Mesendoderm (in vitro differentiated cells): ENCODE results near the gene CCDC28A.

Experiments used
- DNase-seq: peaks from one replicate; pipeline ENCODE4 v3.0.0; 2013
- H2AK5ac ChIP-seq: 2 replicates; pipeline ENCODE4 v1.6.1; 2013; ENCODE audit warnings: low read length, inconsistent platforms
- H2BK120ac ChIP-seq: 2 replicates; pipeline ENCODE4 v1.6.1; 2013; ENCODE audit warnings: low read depth, mild to moderate bottlenecking, low read length, moderate library complexity, mixed read lengths
- H2BK15ac ChIP-seq: replicated peaks from 2 replicates; pipeline ENCODE4 v1.6.1; 2013; ENCODE audit warnings: low read depth, mild to moderate bottlenecking, moderate library complexity
- H2BK5ac ChIP-seq: 2 replicates; pipeline ENCODE4 v1.6.1; 2013; ENCODE audit warnings: low read length, inconsistent platforms
- H3K18ac ChIP-seq: 2 replicates; pipeline ENCODE4 v1.6.1; 2013; ENCODE audit warnings: mild to moderate bottlenecking, low read length, mixed read lengths
- H3K23ac ChIP-seq: one replicate; pipeline ENCODE4 v1.6.1; 2013; ENCODE audit warnings: low read length
- H3K27ac ChIP-seq: 2 replicates; pipeline ENCODE4 v1.5.1; 2013; ENCODE audit warnings: low read depth, mild to moderate bottlenecking, inconsistent platforms, low read length, moderate library complexity
- H3K27me3 ChIP-seq: 2 replicates; pipeline ENCODE4 v1.6.1; 2013; ENCODE audit warnings: low read length, control low read depth, mild to moderate bottlenecking, inconsistent platforms; ENCODE audit not compliant: insufficient read depth, poor library complexity
- H3K36me3 ChIP-seq: 2 replicates; pipeline ENCODE4 v1.6.1; 2013; ENCODE audit warnings: low read length, inconsistent platforms; ENCODE audit not compliant: control insufficient read depth, insufficient read depth
- H3K4ac ChIP-seq: one replicate; pipeline ENCODE4 v1.6.1; 2013; ENCODE audit warnings: low read depth, mild to moderate bottlenecking, low read length, moderate library complexity
- H3K4me1 ChIP-seq: 2 replicates; pipeline ENCODE4 v1.6.1; 2013; ENCODE audit warnings: low read depth, low read length, inconsistent platforms; ENCODE audit not compliant: control insufficient read depth
- H3K4me2 ChIP-seq: 2 replicates; pipeline ENCODE4 v1.6.1; 2013; ENCODE audit warnings: low read length
- H3K4me3 ChIP-seq: 2 replicates; pipeline ENCODE4 v1.5.1; 2013; ENCODE audit warnings: mild to moderate bottlenecking, low read length
- H3K56ac ChIP-seq: one replicate; pipeline ENCODE4 v1.6.1; 2013; ENCODE audit warnings: low read length
- H3K79me1 ChIP-seq: 2 replicates; pipeline ENCODE4 v1.6.1; 2013; ENCODE audit warnings: low read length, inconsistent platforms
- H3K79me2 ChIP-seq: 2 replicates; pipeline ENCODE4 v1.6.1; 2013; ENCODE audit warnings: mild to moderate bottlenecking, low read length; ENCODE audit not compliant: control insufficient read depth, insufficient read depth
- H3K9ac ChIP-seq: 2 replicates; pipeline ENCODE4 v1.6.1; 2013; ENCODE audit warnings: low read length, inconsistent platforms
- H4K5ac ChIP-seq: one replicate; pipeline ENCODE4 v1.6.1; 2013; ENCODE audit warnings: low read length
- H4K8ac ChIP-seq: one replicate; pipeline ENCODE4 v1.6.1; 2013; ENCODE audit warnings: low read depth, mild to moderate bottlenecking, control low read depth, low read length, moderate library complexity
- WGBS: extraction: QIAGEN DNeasy Blood & Tissue Kit; methylation state at CpG from one replicate; pipeline ENCODE4 v1.1.7; 2013; ENCODE audit warnings: low lambda C conversion rate, missing lambda C conversion rate; ENCODE audit not compliant: insufficient coverage; ENCODE audit errors: extremely low coverage; 5-methylcytosine and 5-hydroxymethylcytosine counted together

CCDC28A gene

DNA sequence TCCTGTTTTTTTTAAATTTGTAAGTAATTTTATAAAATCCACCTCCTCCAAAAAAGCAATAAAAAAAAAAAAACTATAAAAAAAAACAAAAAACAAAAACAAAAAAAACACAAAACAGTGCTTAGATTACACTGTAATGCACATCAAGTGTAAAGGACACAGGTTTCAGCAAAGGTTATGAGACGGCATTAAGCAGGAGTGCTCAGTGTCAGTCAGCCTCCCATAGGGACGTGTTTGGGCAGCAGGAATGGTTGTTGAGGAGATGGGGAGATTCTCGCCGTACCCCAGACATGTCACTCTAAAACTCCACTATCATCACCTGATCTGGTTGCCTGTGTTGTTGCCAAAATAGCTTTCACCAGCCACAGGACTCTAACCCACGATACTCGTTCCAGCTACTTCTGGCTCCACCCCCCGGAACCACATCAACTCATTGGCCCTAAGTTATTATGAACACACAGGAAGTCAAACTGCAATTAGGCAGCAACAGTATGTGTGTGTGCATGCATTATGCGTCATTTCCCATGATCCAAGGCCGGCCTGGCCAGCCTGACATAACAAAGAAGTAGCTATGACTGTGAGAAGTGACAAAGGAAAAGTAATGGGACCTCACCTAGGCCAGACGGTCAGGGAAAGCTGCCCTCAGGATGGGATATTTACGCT is 51.0 kb downstream of the CCDC28A start:
- no peaks in the 10 kb centered on the region for H3K4me1 ChIP-seq
- H3K27me3 ChIP-seq: no peaks in the 10 kb centered on the region
- no peak overlapping the region for H4K8ac ChIP-seq
- H3K4me2 ChIP-seq: no peak overlapping the region
- no peaks in the 10 kb centered on the region for H3K79me2 ChIP-seq
- no peak overlapping the region for H4K5ac ChIP-seq
- no peak overlapping the region for H2AK5ac ChIP-seq
- peak; percentile 3 for DNase-seq
- H3K4ac ChIP-seq: no peak overlapping the region
- no peak overlapping the region for H2BK15ac ChIP-seq
- no CpG with 5 or more reads among the region's 11 CpGs for WGBS
- H3K18ac ChIP-seq: no peak overlapping the region
- H3K27ac ChIP-seq: no peak overlapping the region
- H3K23ac ChIP-seq: no peak overlapping the region
- no peaks in the 10 kb centered on the region for H3K79me1 ChIP-seq
- no peak overlapping the region for H3K9ac ChIP-seq
- no peak overlapping the region for H3K56ac ChIP-seq
- no peak overlapping the region for H2BK5ac ChIP-seq
- no peak overlapping the region for H2BK120ac ChIP-seq
- no peak overlapping the region for H3K4me3 ChIP-seq
- no peaks in the 10 kb centered on the region for H3K36me3 ChIP-seq

DNA sequence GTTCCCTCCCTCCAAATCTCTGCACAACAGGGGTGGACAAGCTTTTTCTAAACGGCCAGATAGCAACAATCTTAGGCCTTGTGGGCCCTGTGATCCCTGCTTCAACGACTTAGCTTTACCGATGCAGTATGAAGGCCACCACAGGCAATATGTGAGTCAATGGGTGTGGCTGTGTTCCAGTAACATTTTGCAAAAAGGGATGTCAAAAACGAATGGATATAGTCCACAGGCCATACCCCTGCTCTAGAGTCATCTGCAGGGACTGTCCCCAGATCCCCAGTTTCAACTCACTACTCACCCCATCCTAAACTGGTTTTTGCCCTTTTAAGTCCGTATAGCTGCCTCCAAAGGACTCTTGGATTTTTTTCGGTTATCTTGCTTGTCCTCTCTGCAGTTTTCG is 56.7 kb downstream of the CCDC28A start:
- no CpG with 5 or more reads among the region's 7 CpGs for WGBS
- Histone ChIP-seq H3K27me3 (no peaks in the 10 kb centered on the region), H3K4me3 (no peak overlapping the region), H2BK5ac (no peak overlapping the region), H3K23ac (no peak overlapping the region), H3K4me2 (no peak overlapping the region), H4K8ac (no peak overlapping the region), H3K18ac (no peak overlapping the region), H2BK15ac (no peak overlapping the region), H2BK120ac (no peak overlapping the region), H3K79me1 (no peaks in the 10 kb centered on the region), H3K27ac (no peak overlapping the region), H3K56ac (no peak overlapping the region), H3K9ac (no peak overlapping the region), H3K4ac (no peak overlapping the region), H4K5ac (no peak overlapping the region), H3K4me1 (no peaks in the 10 kb centered on the region), H3K36me3 (no peaks in the 10 kb centered on the region), H2AK5ac (no peak overlapping the region), H3K79me2 (no peaks in the 10 kb centered on the region)
- no peak for DNase-seq

DNA sequence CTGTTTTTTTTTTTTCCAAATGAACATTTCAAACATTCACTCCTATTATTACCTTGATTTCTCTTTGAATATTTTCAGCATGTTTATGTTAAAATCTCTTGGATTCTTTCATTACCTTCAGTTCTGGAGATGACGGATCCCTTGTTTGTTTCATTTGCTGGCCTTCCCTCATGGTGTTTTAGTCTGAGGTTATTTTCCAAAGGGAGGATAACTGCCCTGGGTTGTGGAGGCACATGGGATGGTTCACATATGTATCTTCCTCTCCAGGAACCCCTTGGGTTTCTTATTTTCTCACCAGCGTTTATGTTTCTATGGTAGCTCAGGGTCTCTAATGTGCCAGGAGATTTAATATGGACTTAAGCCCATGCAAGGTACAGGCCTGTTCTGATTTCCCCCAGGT is 58.6 kb downstream of the CCDC28A start:
- Histone ChIP-seq H3K4me2 (no peak overlapping the region), H3K23ac (no peak overlapping the region), H2AK5ac (no peak overlapping the region), H3K79me2 (no peaks in the 10 kb centered on the region), H3K4me1 (no peaks in the 10 kb centered on the region), H4K5ac (no peak overlapping the region), H3K79me1 (no peaks in the 10 kb centered on the region), H3K9ac (no peak overlapping the region), H2BK5ac (no peak overlapping the region), H3K27me3 (no peaks in the 10 kb centered on the region), H3K36me3 (no peaks in the 10 kb centered on the region), H3K27ac (no peak overlapping the region), H3K4me3 (no peak overlapping the region), H2BK15ac (no peak overlapping the region), H3K56ac (no peak overlapping the region), H4K8ac (peak overlapping the region; percentile 76), H2BK120ac (no peak overlapping the region), H3K18ac (no peak overlapping the region), H3K4ac (no peak overlapping the region)
- no peak for DNase-seq
- WGBS: no CpG with 5 or more reads among the region's 2 CpGs

DNA sequence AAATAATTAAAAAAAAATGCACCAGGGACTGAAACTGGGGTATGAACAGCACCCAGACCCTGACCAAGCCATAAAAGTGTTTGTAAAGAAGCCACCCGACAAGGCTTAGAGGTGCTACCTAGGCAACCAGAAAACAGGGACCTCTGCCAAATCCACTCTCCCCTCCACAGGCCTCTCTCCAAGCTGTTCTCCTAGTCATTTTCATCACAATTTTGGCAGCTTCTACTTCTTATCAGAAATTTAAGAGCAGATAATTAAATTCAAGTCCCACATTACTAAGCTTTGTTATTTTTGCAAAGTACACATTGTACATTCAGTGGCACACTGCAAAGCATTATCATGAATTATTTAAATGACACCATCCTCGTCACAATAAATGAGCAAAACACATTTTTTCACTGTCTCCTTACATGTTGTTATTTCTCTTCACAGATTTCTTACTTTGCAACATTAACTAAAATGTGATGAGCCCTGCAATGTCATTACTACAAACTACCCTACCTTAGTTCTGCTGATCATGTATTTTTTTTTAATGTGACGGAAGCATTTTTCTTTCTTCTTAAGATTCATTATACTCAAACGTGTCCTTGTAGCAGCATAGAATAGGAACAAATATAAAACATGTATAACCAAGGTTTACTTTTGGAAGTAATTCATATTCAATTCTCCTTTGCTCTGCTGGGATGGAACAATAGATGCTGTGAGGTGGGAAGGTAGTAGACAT is 60.4 kb downstream of the CCDC28A start:
- Histone ChIP-seq H3K4me1 (no peaks in the 10 kb centered on the region), H3K4me3 (no peak overlapping the region), H3K18ac (no peak overlapping the region), H2BK15ac (no peak overlapping the region), H2BK5ac (no peak overlapping the region), H3K4me2 (no peak overlapping the region), H3K27me3 (no peaks in the 10 kb centered on the region), H4K5ac (no peak overlapping the region), H3K56ac (no peak overlapping the region), H3K4ac (no peak overlapping the region), H3K79me2 (no peaks in the 10 kb centered on the region), H2AK5ac (no peak overlapping the region), H4K8ac (no peak overlapping the region), H3K27ac (no peak overlapping the region), H3K23ac (no peak overlapping the region), H3K36me3 (no peaks in the 10 kb centered on the region), H2BK120ac (no peak overlapping the region), H3K9ac (no peak overlapping the region), H3K79me1 (no peaks in the 10 kb centered on the region)
- no CpG with 5 or more reads among the region's 4 CpGs for WGBS
- DNase-seq: no peak

DNA sequence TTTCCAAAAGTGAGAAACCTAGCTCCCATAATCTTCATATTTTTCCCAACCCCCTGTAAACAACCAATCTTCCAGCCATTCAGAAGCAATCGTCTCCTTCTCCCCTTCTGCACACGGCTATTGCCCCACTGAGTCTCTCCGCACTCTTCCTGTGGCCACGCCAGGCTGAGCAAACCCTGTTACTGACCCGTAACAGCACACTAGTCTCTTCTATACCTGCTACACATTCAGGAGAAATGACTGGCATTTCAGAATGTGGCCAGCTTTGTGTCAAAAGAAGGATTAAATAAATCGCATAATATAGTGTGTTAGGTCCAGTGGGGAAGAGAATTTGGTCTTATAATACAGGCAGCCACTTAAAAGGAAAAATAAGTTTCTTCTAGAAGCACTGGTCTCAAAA is 63.7 kb downstream of the CCDC28A start:
- H3K4me2 ChIP-seq: no peak overlapping the region
- no peak overlapping the region for H3K4ac ChIP-seq
- H2BK120ac ChIP-seq: no peak overlapping the region
- no peaks in the 10 kb centered on the region for H3K79me1 ChIP-seq
- no peak for DNase-seq
- no peak overlapping the region for H3K56ac ChIP-seq
- H2AK5ac ChIP-seq: no peak overlapping the region
- no peaks in the 10 kb centered on the region for H3K36me3 ChIP-seq
- H2BK15ac ChIP-seq: no peak overlapping the region
- WGBS: no CpG with 5 or more reads among the region's 6 CpGs
- no peak overlapping the region for H3K9ac ChIP-seq
- no peak overlapping the region for H4K5ac ChIP-seq
- no peak overlapping the region for H2BK5ac ChIP-seq
- H3K18ac ChIP-seq: no peak overlapping the region
- H3K4me3 ChIP-seq: no peak overlapping the region
- H3K27me3 ChIP-seq: no peaks in the 10 kb centered on the region
- no peak overlapping the region for H3K23ac ChIP-seq
- no peaks in the 10 kb centered on the region for H3K4me1 ChIP-seq
- no peak overlapping the region for H4K8ac ChIP-seq
- H3K27ac ChIP-seq: no peak overlapping the region
- no peaks in the 10 kb centered on the region for H3K79me2 ChIP-seq
